ENCODE results near the gene TXNRD1. TPM values are rescaled to one million over a fixed set of nuclear protein-coding genes. Genes with fewer than 3 reads are reported as not detected.
A peak's percentile ranks its signal among the peaks of the same experiment; 100 is the strongest.
"Not testable (repeated sequence)": the region's sequence is repeated elsewhere in the genome, so short reads cannot be mapped to it uniquely, and the experiment has no call there.

TXNRD1 gene
- total RNA-seq, 2 donors from 2014 or later: 79.5 to 97.9 TPM

DNA sequence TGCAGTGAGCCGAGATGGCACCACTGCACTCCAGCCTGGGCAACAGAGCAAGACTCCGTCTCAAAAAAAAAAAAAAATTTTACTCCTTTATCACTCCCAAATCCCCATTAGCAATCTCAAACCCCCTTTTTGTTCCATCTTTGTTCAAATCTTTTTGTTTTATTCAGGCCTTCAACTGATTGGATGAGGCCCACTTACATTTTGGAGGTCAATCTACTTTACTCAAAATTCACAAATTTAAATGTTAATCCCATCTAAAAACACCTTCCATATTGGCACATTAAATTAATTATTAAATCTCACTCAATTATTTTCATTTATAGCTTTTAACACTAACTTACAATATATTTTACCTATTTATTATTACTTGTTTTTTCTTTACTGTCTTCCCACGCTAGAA, 27.0 kb upstream of the TXNRD1 start:
- intact Hi-C loops (cut with DNase I, micrococcal nuclease): no loop called here
- no peak for ATAC-seq
- DNase-seq: no peak

GRCh38 chr12:104189915-104190555, 25.5 kb upstream of the TXNRD1 start:
- ATAC-seq (no peak), DNase-seq (no peak)
- intact Hi-C loops (cut with DNase I, micrococcal nuclease): no loop called here

DNA sequence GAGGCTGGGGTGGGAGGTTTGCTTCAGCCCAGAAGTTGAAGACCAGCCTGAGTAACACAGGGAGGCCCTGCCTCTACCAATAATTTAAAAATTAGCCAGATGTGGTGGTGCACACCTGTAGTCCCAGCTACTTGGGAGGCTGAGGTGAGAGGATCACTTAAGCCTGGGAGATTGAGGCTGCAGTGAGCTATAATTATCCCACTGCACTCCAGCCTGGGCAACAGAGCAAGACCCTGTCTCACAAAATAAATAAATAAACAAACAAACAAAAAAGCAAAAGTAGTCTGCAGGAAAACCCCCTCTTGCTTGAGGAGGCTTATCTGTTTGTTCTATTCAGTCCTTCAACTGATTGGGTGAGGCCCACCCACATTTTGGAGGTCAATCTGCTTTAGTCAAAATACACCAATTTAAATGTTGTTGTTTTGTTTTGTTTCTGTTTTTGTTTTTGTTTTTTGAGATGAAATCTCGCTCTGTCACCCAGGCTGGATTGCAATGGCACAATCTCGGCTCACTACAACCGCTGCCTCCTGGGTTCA, 24.9 kb upstream of the TXNRD1 start:
- intact Hi-C loops (cut with DNase I, micrococcal nuclease): no loop called here
- no peak for DNase-seq
- ATAC-seq: no peak

DNA sequence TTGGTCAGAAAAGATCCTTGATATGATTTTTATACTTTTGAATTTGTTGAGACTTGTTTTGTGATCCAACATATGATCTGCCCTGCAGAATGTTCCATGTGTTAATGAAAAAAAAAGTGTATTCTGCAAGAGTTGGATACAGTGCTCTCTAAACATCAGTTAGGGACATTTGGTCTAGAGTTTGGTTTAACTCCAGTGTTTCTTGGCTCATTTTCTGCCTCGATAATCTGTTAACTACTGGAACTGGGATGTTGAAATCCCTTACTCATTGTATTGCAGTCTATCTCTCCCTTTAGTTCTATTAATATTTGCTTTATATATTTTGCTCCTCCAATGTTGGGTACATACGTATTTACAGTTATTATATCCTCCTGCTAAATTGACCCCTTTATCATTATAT, 18.3 kb upstream of the TXNRD1 start:
- intact Hi-C loops (cut with DNase I, micrococcal nuclease): no loop called here
- DNase-seq (no peak), ATAC-seq (no peak)

- ATAC-seq: no peak
- intact Hi-C loops (cut with DNase I, micrococcal nuclease): loop anchor here (5.0 to 10.0 kb wide), 2 partner anchors 162 to 165 kb away; no protein-coding TSS in a partner anchor
- DNase-seq: no peak
Observed at GRCh38 chr12:104199964-104200363, 15.6 kb upstream of the TXNRD1 start.

DNA sequence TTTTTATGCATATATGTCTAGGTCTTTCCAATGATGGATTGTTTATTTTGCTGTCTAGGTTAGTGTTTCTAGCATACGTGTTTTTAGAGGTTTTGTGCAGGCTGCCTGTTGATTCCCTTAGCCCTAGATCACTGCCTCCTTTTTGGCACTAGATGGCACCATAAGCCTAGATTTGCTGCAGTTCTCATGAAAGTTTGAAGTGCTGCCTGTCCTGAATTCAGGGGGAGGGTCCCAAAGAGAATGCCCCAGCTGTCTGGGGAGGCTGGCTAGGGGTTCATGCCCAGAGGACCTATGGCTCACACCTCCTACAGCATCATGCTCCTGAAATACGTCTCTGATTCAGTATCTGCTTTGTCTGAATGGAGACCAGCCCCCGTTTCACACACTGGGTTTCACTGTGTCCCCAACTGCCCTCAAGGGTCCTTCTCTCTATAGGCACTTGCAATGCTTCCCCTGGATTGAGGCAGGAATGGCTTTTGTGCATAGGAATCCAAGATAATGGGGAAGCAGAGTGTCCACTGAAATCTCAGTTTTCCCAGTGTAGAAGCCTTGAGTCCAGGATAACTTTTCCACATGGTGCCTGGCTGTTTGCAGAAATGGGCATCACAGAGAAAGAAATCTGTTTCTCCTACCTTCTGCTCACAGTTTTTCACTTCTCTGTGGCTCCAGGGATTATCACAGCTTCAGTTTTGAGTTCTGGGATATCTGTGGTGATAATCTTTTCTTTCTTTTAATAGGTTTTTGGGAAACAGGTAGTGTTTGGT, 14.2 kb upstream of the TXNRD1 start:
- intact Hi-C loops (cut with DNase I, micrococcal nuclease): loop anchor here (5.0 to 10.0 kb wide), 2 partner anchors 161 to 163 kb away; no protein-coding TSS in a partner anchor
- DNase-seq (peak in 1 of 2 donors; percentile 17), ATAC-seq (peak; percentile 71)

GRCh38 chr12:104204690-104205480, 10.7 kb upstream of the TXNRD1 start:
- DNase-seq (no peak), ATAC-seq (no peak)
- intact Hi-C loops (cut with DNase I, micrococcal nuclease): loop anchor here (5.0 to 10.0 kb wide), 2 partner anchors 157 to 160 kb away; no protein-coding TSS in a partner anchor

DNA sequence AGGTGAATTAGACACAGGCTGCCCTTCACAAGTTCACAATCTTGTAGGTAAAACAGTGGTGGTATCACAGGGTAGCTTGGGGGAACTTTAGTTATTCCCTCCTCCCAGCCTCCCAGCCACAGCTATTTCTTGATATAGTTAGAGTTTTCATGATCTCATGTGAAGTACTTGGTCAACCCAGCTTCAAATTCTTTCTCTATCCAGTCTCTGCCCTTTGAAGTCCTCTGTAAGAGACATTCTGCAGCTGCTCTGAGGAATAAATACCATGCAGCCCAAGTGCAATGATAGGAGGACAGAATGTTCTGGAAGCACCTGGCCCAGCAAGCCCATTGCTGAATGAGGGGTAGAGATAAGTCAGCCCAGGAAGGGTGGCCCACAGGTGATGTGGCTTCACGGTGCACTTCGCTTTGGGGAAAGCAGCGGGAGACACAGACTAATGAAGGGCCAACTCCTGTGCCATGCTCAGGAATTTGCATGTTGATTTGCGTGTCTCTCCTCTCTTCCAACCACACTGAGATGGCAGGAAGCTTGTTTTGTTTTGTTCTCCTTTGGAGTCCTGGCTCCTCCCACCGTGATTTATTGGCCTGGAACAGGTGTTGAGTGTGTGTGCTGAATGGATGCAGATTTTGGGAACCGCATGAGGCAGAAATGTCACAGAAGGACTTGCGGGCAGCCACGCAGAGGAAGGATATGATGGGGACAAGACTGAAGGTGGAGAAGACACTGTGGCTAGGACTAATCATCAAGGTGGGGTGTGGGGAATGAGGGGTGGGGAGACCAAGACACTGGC, 8.0 kb upstream of the TXNRD1 start:
- intact Hi-C loops (cut with DNase I, micrococcal nuclease): loop anchor here in 1 of 2 donors (10.0 kb wide), 1 partner anchor 157 kb away; no protein-coding TSS in a partner anchor
- ATAC-seq: no peak
- no peak for DNase-seq

DNA sequence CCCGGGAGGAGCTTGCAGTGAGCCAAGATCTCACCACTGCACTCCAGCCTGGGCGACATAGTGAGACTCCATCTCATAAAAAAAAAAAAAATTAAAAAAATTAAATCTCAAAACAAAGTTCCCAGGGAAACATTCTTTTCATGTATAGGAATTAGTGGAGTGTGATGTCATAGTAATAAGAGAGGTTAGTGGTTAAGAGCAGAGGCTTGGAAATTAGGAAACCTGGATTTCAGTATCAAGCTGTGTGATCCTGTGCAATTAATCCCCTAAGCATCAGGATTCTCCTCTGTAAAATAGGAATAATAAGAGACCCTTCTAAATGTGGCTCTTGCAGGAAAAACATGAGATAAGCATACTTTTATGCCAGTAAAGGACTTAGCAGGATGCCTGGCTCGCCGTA, 3.1 kb upstream of the TXNRD1 start:
- DNase-seq: no peak
- ATAC-seq: no peak
- intact Hi-C loops (cut with DNase I, micrococcal nuclease): no loop called here

GRCh38 chr12:104213952-104214351, 1.6 kb upstream of the TXNRD1 start:
- no peak for DNase-seq
- intact Hi-C loops (cut with DNase I, micrococcal nuclease): no loop called here

GRCh38 chr12:104216521-104216924, 944 bp downstream of the TXNRD1 start:
- ATAC-seq (no peak), DNase-seq (no peak)
- intact Hi-C loops (cut with DNase I, micrococcal nuclease): loop anchor here in 1 of 2 donors (5.0 kb wide), 1 partner anchor 86 kb away; the partner anchor contains the start of gene EID3

More at GRCh38 chr12:104213952-104214351, 1.6 kb upstream of the TXNRD1 start:
- ATAC-seq: no peak

DNA sequence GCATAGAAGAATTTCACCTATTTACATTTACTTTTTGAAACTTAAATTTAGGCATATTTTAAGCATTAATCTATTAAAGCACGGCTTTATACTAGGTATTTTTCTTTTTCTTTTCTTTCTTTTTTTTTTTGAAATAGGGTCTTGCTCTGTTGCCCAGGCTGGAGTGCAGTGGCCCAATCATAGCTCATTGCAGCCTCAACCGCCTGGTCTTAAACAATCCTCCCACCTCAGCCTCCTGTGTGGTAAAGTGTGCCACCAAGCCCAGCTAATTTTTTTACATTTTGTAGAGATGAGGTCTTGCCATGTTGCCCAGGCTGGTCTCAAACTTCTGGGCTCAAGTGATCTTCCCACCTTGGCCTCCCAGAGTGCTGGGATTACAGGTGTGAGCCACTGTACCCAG, 2.9 kb downstream of the TXNRD1 start:
- DNase-seq, ATAC-seq: not testable (repeated sequence)
- intact Hi-C loops (cut with DNase I, micrococcal nuclease): loop anchor here in 1 of 2 donors (5.0 kb wide), 1 partner anchor 84 kb away; the partner anchor contains the start of gene EID3

DNA sequence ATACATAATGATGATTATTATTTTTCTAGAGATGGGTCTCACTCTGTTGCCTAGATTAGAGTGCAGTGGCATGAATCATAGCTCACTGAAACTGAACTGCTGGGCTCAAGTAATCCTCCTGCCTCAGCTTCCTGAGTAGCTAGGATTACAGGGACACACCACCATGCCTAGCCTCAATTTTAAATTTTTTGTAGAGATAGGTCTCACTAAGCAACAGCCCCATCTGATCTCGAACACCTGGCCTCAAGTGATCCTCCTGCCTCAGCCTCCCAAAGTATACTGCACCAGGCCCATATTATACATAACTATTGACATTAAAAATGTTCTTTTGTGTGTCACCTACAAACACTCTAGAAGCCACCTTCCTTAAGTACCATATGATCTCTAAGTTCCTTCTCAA, 3.4 kb downstream of the TXNRD1 start:
- ATAC-seq (no peak), DNase-seq (no peak)
- intact Hi-C loops (cut with DNase I, micrococcal nuclease): loop anchor here in 1 of 2 donors (5.0 kb wide), 1 partner anchor 83 kb away; the partner anchor contains the start of gene EID3

- ATAC-seq: peak; percentile 65
- no peak for DNase-seq
- intact Hi-C loops (cut with DNase I, micrococcal nuclease): loop anchor here in 1 of 2 donors (5.0 kb wide), 1 partner anchor 83 kb away; the partner anchor contains the start of gene EID3
Observed at GRCh38 chr12:104219361-104219892, 3.8 kb downstream of the TXNRD1 start.

DNA sequence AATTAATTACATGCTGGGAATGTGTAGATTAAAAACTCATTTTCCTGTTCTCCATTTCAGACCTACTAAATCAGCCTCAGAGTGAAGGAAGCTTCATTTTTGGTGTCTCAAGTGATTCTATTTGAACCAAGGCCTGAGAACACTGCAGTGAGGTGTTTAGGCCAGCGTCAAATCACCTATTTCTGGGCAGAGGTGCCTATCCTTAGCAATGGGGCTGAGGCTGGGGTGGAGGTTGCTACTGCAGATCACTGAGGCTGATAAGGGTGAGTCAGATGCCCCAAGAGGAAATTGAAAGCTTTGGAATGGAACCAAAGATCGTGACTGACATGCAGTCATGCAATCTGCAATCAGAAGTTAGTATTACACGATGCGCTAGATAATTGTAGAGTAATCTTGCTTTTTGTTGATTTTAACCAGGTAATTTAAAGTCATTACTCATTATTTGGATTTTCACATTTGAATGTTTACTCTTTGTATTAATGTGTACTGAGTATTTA, 4.4 kb downstream of the TXNRD1 start:
- DNase-seq (peak; percentile 17 to 38), ATAC-seq (peak; percentile 74)
- intact Hi-C loops (cut with DNase I, micrococcal nuclease): loop anchor here in 1 of 2 donors (5.0 kb wide), 2 partner anchors 62 to 82 kb away; partner anchors contain the start of gene EID3

DNA sequence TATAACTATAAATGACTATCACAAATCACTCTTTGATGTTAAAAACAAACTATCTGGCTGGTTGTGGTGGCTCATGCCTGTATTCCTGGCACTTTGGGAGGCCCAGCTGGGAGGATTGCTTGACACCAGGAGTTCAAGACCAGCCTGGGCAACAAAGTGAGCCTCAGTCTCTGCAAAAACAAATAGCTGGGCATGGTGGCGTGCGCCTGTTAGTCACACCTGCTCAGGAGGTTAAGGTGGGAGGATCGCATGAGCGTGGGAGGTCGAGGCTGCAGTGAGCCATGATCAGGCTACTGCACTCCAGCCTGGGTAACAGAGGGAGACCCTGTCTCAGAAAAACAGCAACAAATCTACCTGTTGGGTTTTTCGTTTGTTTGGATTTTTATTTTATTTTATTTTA, 5.4 kb downstream of the TXNRD1 start:
- DNase-seq (no peak), ATAC-seq (no peak)
- intact Hi-C loops (cut with DNase I, micrococcal nuclease): loop anchor here in 1 of 2 donors (5.0 kb wide), 1 partner anchor 61 kb away; no protein-coding TSS in a partner anchor

GRCh38 chr12:104222976-104223375, 7.4 kb downstream of the TXNRD1 start:
- ATAC-seq (no peak), DNase-seq (no peak)
- intact Hi-C loops (cut with DNase I, micrococcal nuclease): loop anchor here in 1 of 2 donors (5.0 kb wide), 1 partner anchor 59 kb away; no protein-coding TSS in a partner anchor

Measured in left colon (tissue), 2 donors.